ENCODE measurements around the gene RNF207. TPM values are rescaled to one million over a fixed set of nuclear protein-coding genes. Genes with fewer than 3 reads are reported as not detected.

Gene RNF207
- total RNA-seq, result 1 to 10 TPM; 4.8 to 7.7 TPM
- polyA plus RNA-seq (2013, experiment 1 of 2), result 1.7 TPM
- polyA plus RNA-seq (2013, experiment 2 of 2), result 1.2 TPM
- long read RNA-seq, experiment 1, result 0 reads
- long read RNA-seq, experiment 2, result 0 reads
- long read RNA-seq, experiment 3, partial matches to known transcripts, result 2 of 2 reads
- long read RNA-seq, experiment 3, other reads (novel, unspliced or antisense), result 0 of 2 reads
- long read RNA-seq, experiment 4, result 0 reads

GRCh38 chr1:6205849-6206519, at the start of gene RNF207:
Gene RNF207, plus strand, starts transcription at chr1:6206119. Its CDS starts 417 bp downstream, at chr1:6206536.
- peaks cover 2% of the 10 kb centered on the region for H3K4me1 Mint-ChIP-seq
- peaks cover 42% of the 10 kb centered on the region for H3K27me3 Mint-ChIP-seq (ENCODE audit: insufficient read depth)
- 4 to 16% methylated on average over 20 to 66 of the region's 66 CpGs for WGBS, 2 experiments (ENCODE audit: insufficient coverage in 1 of 2, insufficient read length in 1 of 2)
- H3K36me3 Mint-ChIP-seq (ENCODE audit: low read depth), result no peaks in the 10 kb centered on the region
- no peaks in the 10 kb centered on the region for H3K36me3 ChIP-seq (ENCODE audit: control insufficient read depth, insufficient read depth, low read length)
- peak within 1 kb of the TSS; percentile 11 for H3K9ac ChIP-seq (ENCODE audit: extremely low read depth, low read length, poor library complexity, severe bottlenecking)
- no peaks in the 10 kb centered on the region for H3K4me1 ChIP-seq (ENCODE audit: control insufficient read depth, insufficient read depth, low read length)
- peak within 1 kb of the TSS; percentile 51 for H3K4me3 Mint-ChIP-seq
- DNase-seq, result peak; percentile 92
- H3K9me3 ChIP-seq (ENCODE audit: control insufficient read depth, low read length), result no peaks in the 10 kb centered on the region
- TF ChIP-seq, protein P1, sequence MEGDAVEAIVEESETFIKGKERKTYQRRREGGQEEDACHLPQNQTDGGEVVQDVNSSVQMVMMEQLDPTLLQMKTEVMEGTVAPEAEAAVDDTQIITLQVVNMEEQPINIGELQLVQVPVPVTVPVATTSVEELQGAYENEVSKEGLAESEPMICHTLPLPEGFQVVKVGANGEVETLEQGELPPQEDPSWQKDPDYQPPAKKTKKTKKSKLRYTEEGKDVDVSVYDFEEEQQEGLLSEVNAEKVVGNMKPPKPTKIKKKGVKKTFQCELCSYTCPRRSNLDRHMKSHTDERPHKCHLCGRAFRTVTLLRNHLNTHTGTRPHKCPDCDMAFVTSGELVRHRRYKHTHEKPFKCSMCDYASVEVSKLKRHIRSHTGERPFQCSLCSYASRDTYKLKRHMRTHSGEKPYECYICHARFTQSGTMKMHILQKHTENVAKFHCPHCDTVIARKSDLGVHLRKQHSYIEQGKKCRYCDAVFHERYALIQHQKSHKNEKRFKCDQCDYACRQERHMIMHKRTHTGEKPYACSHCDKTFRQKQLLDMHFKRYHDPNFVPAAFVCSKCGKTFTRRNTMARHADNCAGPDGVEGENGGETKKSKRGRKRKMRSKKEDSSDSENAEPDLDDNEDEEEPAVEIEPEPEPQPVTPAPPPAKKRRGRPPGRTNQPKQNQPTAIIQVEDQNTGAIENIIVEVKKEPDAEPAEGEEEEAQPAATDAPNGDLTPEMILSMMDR (conservative IDR thresholded peaks at IDR 0.05), result no peak
- H3K4me3 ChIP-seq (ENCODE audit: low read length), result peak within 1 kb of the TSS; percentile 64
- no peak within 1 kb of the TSS for H3K27ac Mint-ChIP-seq
- no peak within 1 kb of the TSS for H3K27ac ChIP-seq (ENCODE audit: low read depth, low read length)
- H3K27me3 ChIP-seq (ENCODE audit: control insufficient read depth, insufficient read depth, low read length, poor library complexity, severe bottlenecking), result peaks cover 40% of the 10 kb centered on the region
- no peaks in the 10 kb centered on the region for H3K9me3 Mint-ChIP-seq

GRCh38 chr1:6157132-6157527, 48.8 kb upstream of the RNF207 start:
- no peak overlapping the region for H3K4me3 Mint-ChIP-seq
- no peaks in the 10 kb centered on the region for H3K27me3 Mint-ChIP-seq (ENCODE audit: insufficient read depth)

GRCh38 chr1:6157528-6158174, 48.3 kb upstream of the RNF207 start:
- Histone ChIP-seq H3K27me3 (ENCODE audit: control insufficient read depth, insufficient read depth, low read length, poor library complexity, severe bottlenecking) (no peaks in the 10 kb centered on the region), H3K9me3 (ENCODE audit: control insufficient read depth, low read length) (no peaks in the 10 kb centered on the region), H3K9ac (ENCODE audit: extremely low read depth, low read length, poor library complexity, severe bottlenecking) (no peak overlapping the region), H3K36me3 (ENCODE audit: control insufficient read depth, insufficient read depth, low read length) (no peaks in the 10 kb centered on the region), H3K4me1 (ENCODE audit: control insufficient read depth, insufficient read depth, low read length) (no peaks in the 10 kb centered on the region), H3K27ac (ENCODE audit: low read depth, low read length) (no peak overlapping the region), H3K4me3 (ENCODE audit: low read length) (no peak overlapping the region)
- Mint-ChIP-seq H3K4me3 (no peak overlapping the region), H3K36me3 (ENCODE audit: low read depth) (no peaks in the 10 kb centered on the region), H3K4me1 (peaks cover 9% of the 10 kb centered on the region), H3K27me3 (ENCODE audit: insufficient read depth) (no peaks in the 10 kb centered on the region), H3K27ac (peak overlapping the region; percentile 1), H3K9me3 (no peaks in the 10 kb centered on the region)
- DNase-seq, result peak; percentile 83
- TF ChIP-seq, protein P1 (conservative IDR thresholded peaks at IDR 0.05), result no peak
- 36 to 39% methylated on average over 9 to 15 of the region's 15 CpGs for WGBS, 2 experiments (ENCODE audit: insufficient coverage in 1 of 2, insufficient read length in 1 of 2)

More at GRCh38 chr1:6157132-6157527, 48.8 kb upstream of the RNF207 start:
- Mint-ChIP-seq H3K4me1 (peaks cover 9% of the 10 kb centered on the region), H3K9me3 (no peaks in the 10 kb centered on the region), H3K27ac (peak overlapping the region; percentile 1), H3K36me3 (ENCODE audit: low read depth) (no peaks in the 10 kb centered on the region)
- Histone ChIP-seq H3K9me3 (ENCODE audit: control insufficient read depth, low read length) (no peaks in the 10 kb centered on the region), H3K27me3 (ENCODE audit: control insufficient read depth, insufficient read depth, low read length, poor library complexity, severe bottlenecking) (no peaks in the 10 kb centered on the region), H3K27ac (ENCODE audit: low read depth, low read length) (no peak overlapping the region), H3K4me3 (ENCODE audit: low read length) (no peak overlapping the region), H3K36me3 (ENCODE audit: control insufficient read depth, insufficient read depth, low read length) (no peaks in the 10 kb centered on the region), H3K9ac (ENCODE audit: extremely low read depth, low read length, poor library complexity, severe bottlenecking) (no peak overlapping the region), H3K4me1 (ENCODE audit: control insufficient read depth, insufficient read depth, low read length) (no peaks in the 10 kb centered on the region)
- 61 to 80% methylated on average over 2 of the region's 2 CpGs for WGBS, 2 experiments (ENCODE audit: insufficient coverage in 1 of 2, insufficient read length in 1 of 2)
- DNase-seq, result no peak
- TF ChIP-seq, protein P1 (conservative IDR thresholded peaks at IDR 0.05), result no peak

Data from endodermal cell (in vitro differentiated cells).